ENCODE results near the gene APMAP.

Gene APMAP

GRCh38 chr20:25038591-25039015 is 46.1 kb upstream of the APMAP start:
- Histone ChIP-seq H2AFZ (no peak overlapping the region), H3K36me3 (ENCODE audit: control insufficient read depth, insufficient read depth, low read length) (no peaks in the 10 kb centered on the region), H3K4me1 (peaks cover 55% of the 10 kb centered on the region), H3K27ac (peak overlapping the region; percentile 59), H3K9ac (no peak overlapping the region), H3K4me2 (ENCODE audit: low read length) (no peak overlapping the region), H3K79me2 (peaks cover 24% of the 10 kb centered on the region), H3K9me3 (ENCODE audit: control insufficient read depth, low read length) (no peaks in the 10 kb centered on the region), H3K4me3 (ENCODE audit: low read depth, low read length) (no peak overlapping the region), H3K27me3 (ENCODE audit: control insufficient read depth, insufficient read depth, low read length) (no peaks in the 10 kb centered on the region)
- no peak for TF ChIP-seq CTCF (IDR thresholded peaks at IDR 0.05)

- Histone ChIP-seq H3K27ac (peak overlapping the region; percentile 59), H2AFZ (peak overlapping the region; percentile 26), H3K4me2 (ENCODE audit: low read length) (no peak overlapping the region), H3K9ac (no peak overlapping the region), H3K4me3 (ENCODE audit: low read depth, low read length) (no peak overlapping the region), H3K27me3 (ENCODE audit: control insufficient read depth, insufficient read depth, low read length) (no peaks in the 10 kb centered on the region), H3K36me3 (ENCODE audit: control insufficient read depth, insufficient read depth, low read length) (no peaks in the 10 kb centered on the region), H3K4me1 (peaks cover 59% of the 10 kb centered on the region), H3K79me2 (peaks cover 24% of the 10 kb centered on the region), H3K9me3 (ENCODE audit: control insufficient read depth, low read length) (no peaks in the 10 kb centered on the region)
- no peak for TF ChIP-seq CTCF (IDR thresholded peaks at IDR 0.05)
Measured at GRCh38 chr20:25038103-25038410, 45.5 kb upstream of the APMAP start.

- peaks cover 64% of the 10 kb centered on the region for H3K4me1 ChIP-seq
- no peaks in the 10 kb centered on the region for H3K9me3 ChIP-seq (ENCODE audit: control insufficient read depth, low read length)
- no peaks in the 10 kb centered on the region for H3K36me3 ChIP-seq (ENCODE audit: control insufficient read depth, insufficient read depth, low read length)
- H2AFZ ChIP-seq, result peak overlapping the region; percentile 26
- no peak overlapping the region for H3K9ac ChIP-seq
- H3K27me3 ChIP-seq (ENCODE audit: control insufficient read depth, insufficient read depth, low read length), result no peaks in the 10 kb centered on the region
- H3K4me2 ChIP-seq (ENCODE audit: low read length), result no peak overlapping the region
- H3K79me2 ChIP-seq, result peaks cover 24% of the 10 kb centered on the region
- no peak overlapping the region for H3K4me3 ChIP-seq (ENCODE audit: low read depth, low read length)
- H3K27ac ChIP-seq, result peak overlapping the region; percentile 59
- no peak for TF ChIP-seq CTCF (IDR thresholded peaks at IDR 0.05)
Measured at GRCh38 chr20:25037288-25038102, 44.9 kb upstream of the APMAP start.

- Histone ChIP-seq H3K27ac (peak overlapping the region; percentile 7), H3K9me3 (ENCODE audit: control insufficient read depth, low read length) (no peaks in the 10 kb centered on the region), H3K79me2 (peaks cover 31% of the 10 kb centered on the region), H3K27me3 (ENCODE audit: control insufficient read depth, insufficient read depth, low read length) (no peaks in the 10 kb centered on the region), H3K4me2 (ENCODE audit: low read length) (peak overlapping the region; percentile 28), H3K4me3 (ENCODE audit: low read depth, low read length) (no peak overlapping the region), H2AFZ (no peak overlapping the region), H3K36me3 (ENCODE audit: control insufficient read depth, insufficient read depth, low read length) (no peaks in the 10 kb centered on the region), H3K4me1 (peaks cover 66% of the 10 kb centered on the region), H3K9ac (no peak overlapping the region)
- TF ChIP-seq CTCF (IDR thresholded peaks at IDR 0.05), result no peak
Measured at GRCh38 chr20:25036331-25036936, 43.9 kb upstream of the APMAP start.

All from parathyroid adenoma (tissue), 2 donors.